SK-N-SH (cell line): ENCODE measurements around the gene MFSD11. TPM values are rescaled to one million over a fixed set of nuclear protein-coding genes. Genes with fewer than 3 reads are reported as not detected.
"Not testable (repeated sequence)": the region's sequence is repeated elsewhere in the genome, so short reads cannot be mapped to it uniquely, and the experiment has no call there.

Experiments
- CTCF ChIA-PET: fragments of 300-600, 350-600 bp; formaldehyde crosslinking; extraction: SDS; loops from one replicate; lab custom pipeline; 2021; lab: Yijun Ruan, JAX
- POLR2A ChIA-PET: fragments of 350-600 bp; sonication (Branson Sonifier 250); formaldehyde crosslinking; extraction: SDS; loops from one replicate; lab custom pipeline; 2020; ENCODE audit warnings: antibody characterized with exemption, inconsistent platforms; lab: Yijun Ruan, JAX
- DNase-seq: peaks from one replicate; pipeline ENCODE4 v3.0.0; 2012
- H2AFZ ChIP-seq: fragments of 200-600 bp; sonication (generic); 2 replicates; pipeline ENCODE4 v1.8.1; 2016; ENCODE audit warnings: antibody characterized with exemption, mild to moderate bottlenecking, low read depth
- H3F3A ChIP-seq: fragments of 200-600 bp; sonication (generic); replicated peaks from 2 replicates; pipeline ENCODE3; 2016; ENCODE audit warnings: antibody characterized with exemption, mild to moderate bottlenecking; ENCODE audit not compliant: insufficient read depth
- H3K27ac ChIP-seq, 2 experiments: fragments of 200-500 bp in 1 of 2; fragments of 200-600 bp in 1 of 2; sonication (Bioruptor generic) in 1 of 2; sonication (generic), shearing (Covaris generic) in 1 of 2; 2 replicates each; pipeline versions ENCODE4 v1.5.1 to v1.6.1; 2014 to 2016; ENCODE audit warnings: low read depth in 2 of 2, inconsistent platforms in 1 of 2, low read length in 1 of 2, mild to moderate bottlenecking in 1 of 2, mixed read lengths in 1 of 2
- H3K27me3 ChIP-seq: fragments of 200-600 bp; sonication (generic), shearing (Covaris generic); 2 replicates; pipeline ENCODE4 v1.6.1; 2016; ENCODE audit warnings: mixed run types; ENCODE audit not compliant: insufficient read depth
- H3K36me3 ChIP-seq, 2 experiments: fragments of 200-500 bp in 1 of 2; fragments of 200-600 bp in 1 of 2; sonication (Bioruptor generic) in 1 of 2; sonication (generic) in 1 of 2; replicated peaks in 1 of 2; 2 replicates each; pipeline versions ENCODE3 to v1.5.1; 2014 to 2016; ENCODE audit warnings: low read length in 1 of 2, mild to moderate bottlenecking in 1 of 2; ENCODE audit not compliant: insufficient read depth in 2 of 2, control insufficient read depth in 1 of 2
- H3K4me1 ChIP-seq, 2 experiments: fragments of 200-500 bp in 1 of 2; fragments of 200-600 bp in 1 of 2; sonication (Bioruptor generic) in 1 of 2; sonication (generic), shearing (Covaris generic) in 1 of 2; 2 replicates each; pipeline versions ENCODE4 v1.5.1 to v1.6.1; 2014 to 2016; ENCODE audit warnings: low read depth in 1 of 2, low read length in 1 of 2, mixed run types in 1 of 2; ENCODE audit not compliant: insufficient read depth in 2 of 2, control insufficient read depth in 1 of 2
- H3K4me2 ChIP-seq: fragments of 200-600 bp; sonication (generic), shearing (Covaris generic); 2 replicates; pipeline ENCODE4 v1.6.1; 2017; ENCODE audit warnings: mixed run types
- H3K4me3 ChIP-seq, 2 experiments: fragments of 200-500 bp in 1 of 2; fragments of 200-600 bp in 1 of 2; sonication (Bioruptor generic) in 1 of 2; sonication (generic), shearing (Covaris generic) in 1 of 2; 2 replicates each; pipeline versions ENCODE4 v1.5.1 to v1.8.1; 2014 to 2016; ENCODE audit warnings: low read depth in 2 of 2, inconsistent platforms in 1 of 2, low read length in 1 of 2, mild to moderate bottlenecking in 1 of 2, mixed read lengths in 1 of 2, moderate library complexity in 1 of 2
- H3K79me2 ChIP-seq: fragments of 200-600 bp; sonication (generic); 2 replicates; pipeline ENCODE4 v1.8.1; 2017; ENCODE audit warnings: mild to moderate bottlenecking; ENCODE audit not compliant: insufficient read depth
- H3K9ac ChIP-seq: fragments of 200-600 bp; sonication (generic); 2 replicates; pipeline ENCODE4 v1.6.1; 2017; ENCODE audit warnings: mixed run types
- H3K9me2 ChIP-seq: fragments of 200-600 bp; sonication (generic); 2 replicates; pipeline ENCODE4 v1.6.1; 2017; ENCODE audit warnings: mixed run types
- H3K9me3 ChIP-seq: fragments of 200-600 bp; sonication (generic); 2 replicates; pipeline ENCODE4 v1.6.1; 2017; ENCODE audit warnings: mixed run types, mild to moderate bottlenecking, moderate library complexity
- H4K20me1 ChIP-seq: fragments of 200-600 bp; sonication (generic); 2 replicates; pipeline ENCODE4 v1.6.1; 2017; ENCODE audit warnings: mild to moderate bottlenecking, mixed run types; ENCODE audit not compliant: insufficient read depth
- CTCF ChIP-seq: fragments of 200-600 bp; sonication (generic); IDR thresholded peaks from 2 replicates; pipeline ENCODE4 v1.6.1; 2017; ENCODE audit warnings: antibody characterized with exemption, mild to moderate bottlenecking, moderate library complexity
- FOSL2 ChIP-seq: IDR thresholded peaks from 2 replicates; pipeline ENCODE4 v1.4.0; 2012; ENCODE audit warnings: low read depth, mild to moderate bottlenecking, moderate library complexity, borderline replicate concordance
- GATA2 ChIP-seq: sonication (generic); formaldehyde crosslinking; IDR thresholded peaks from 2 replicates; pipeline ENCODE4 v1.5.0; 2020; ENCODE audit warnings: mild to moderate bottlenecking, missing genetic modification reagents
- JUND ChIP-seq: IDR thresholded peaks from 2 replicates; pipeline ENCODE4 v1.4.0; 2012
- MAX ChIP-seq: IDR thresholded peaks from 2 replicates; pipeline ENCODE4 v1.4.0; 2012; ENCODE audit warnings: low read depth
- MEF2A ChIP-seq: IDR thresholded peaks from 2 replicates; pipeline ENCODE4 v1.4.0; 2012; ENCODE audit warnings: low read depth, borderline replicate concordance
- NFIC ChIP-seq: IDR thresholded peaks from 2 replicates; pipeline ENCODE4 v1.4.0; 2012; ENCODE audit warnings: borderline replicate concordance
- PBX3 ChIP-seq: IDR thresholded peaks from 2 replicates; pipeline ENCODE4; 2012
- RAD21 ChIP-seq: IDR thresholded peaks from 2 replicates; pipeline ENCODE4 v1.6.1; 2012; ENCODE audit warnings: mild to moderate bottlenecking, low read length
- RXRA ChIP-seq: IDR thresholded peaks from 2 replicates; pipeline ENCODE4 v1.4.0; 2012; ENCODE audit warnings: low read depth, mild to moderate bottlenecking, borderline replicate concordance
- TCF12 ChIP-seq: IDR thresholded peaks from 2 replicates; pipeline ENCODE4 v1.4.0; 2012
- TEAD4 ChIP-seq: IDR thresholded peaks from 2 replicates; pipeline ENCODE4 v1.4.0; 2012; ENCODE audit warnings: mild to moderate bottlenecking, borderline replicate concordance; ENCODE audit not compliant: insufficient read depth
- USF1 ChIP-seq: IDR thresholded peaks from 2 replicates; pipeline ENCODE4 v1.4.0; 2012; ENCODE audit warnings: low read depth, borderline replicate concordance
- USF2 ChIP-seq: fragments of 150-350 bp; IDR thresholded peaks from 2 replicates; pipeline ENCODE4 v1.6.1; 2017; ENCODE audit warnings: antibody characterized with exemption, low read length, low read depth, borderline replicate concordance
- WGBS: methylation state at CpG from one replicate; pipeline ENCODE4 v1.1.6; 2017; ENCODE audit warnings: low lambda C conversion rate; 5-methylcytosine and 5-hydroxymethylcytosine counted together
- polyA plus RNA-seq, 3 experiments: library from polyadenylated mRNA; depleted of rRNA; stranded (reverse); fragments of >200 nt; gene quantifications; 2 replicates each; pipeline ENCODE4 v1.2.3, GENCODE V29; 2012

MFSD11 gene
- polyA plus RNA-seq, 1 of the 3 experiments (the other 2 are of a cell fraction): 22.7 TPM

DNA sequence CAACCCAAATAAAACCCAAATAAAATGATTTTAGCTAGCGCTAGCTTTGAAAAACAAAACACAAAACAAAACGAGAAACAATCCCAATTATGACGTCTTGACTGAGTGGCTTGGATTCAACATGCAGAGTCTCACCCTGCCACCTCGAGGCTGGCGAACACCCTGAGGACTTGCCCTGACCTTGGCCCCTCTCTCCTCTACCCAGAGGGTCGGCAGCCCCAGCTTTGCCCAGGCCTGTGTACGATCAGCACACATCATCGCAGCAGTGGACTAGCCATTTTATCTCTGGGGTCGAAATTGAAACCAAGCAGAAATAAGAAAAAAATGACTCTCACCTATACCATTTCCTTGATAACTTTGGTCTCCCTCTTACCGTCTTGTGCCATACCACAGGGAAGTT, 16.5 kb upstream of the MFSD11 start:
- Histone ChIP-seq H3K4me2 (no peak overlapping the region), H3K4me1 (peaks cover 9 to 20% of the 10 kb centered on the region in 2 experiments), H3K9ac (no peak overlapping the region), H3K27ac (no peak overlapping the region), H3K9me3 (no peaks in the 10 kb centered on the region), H3K9me2 (no peaks in the 10 kb centered on the region), H3K79me2 (peaks cover 64% of the 10 kb centered on the region), H3K36me3 (peaks cover 57 to 80% of the 10 kb centered on the region in 2 experiments), H3K4me3 (no peak overlapping the region), H2AFZ (no peak overlapping the region), H4K20me1 (peaks cover 18% of the 10 kb centered on the region; the same call in 1 of the 2 replicates), H3F3A (peaks cover 26% of the 10 kb centered on the region), H3K27me3 (no peaks in the 10 kb centered on the region)
- no peak for DNase-seq
- CTCF ChIA-PET: interaction anchor here (0.9 to 2.8 kb wide), 3 partner anchors 10 to 199 kb away, joined by 3 to 8 read pairs (median 4); no protein-coding TSS in a partner anchor
- WGBS: 95% methylated on average over 10 of the region's 10 CpGs
- POLR2A ChIA-PET: interaction anchor here (2.0 kb wide), 1 partner anchor 17 kb away, joined by 4 read pairs; the partner anchor contains the start of gene MFSD11
- no peak for TF ChIP-seq TEAD4
- TF ChIP-seq CTCF: no peak
- no peak for TF ChIP-seq RAD21
- no peak for TF ChIP-seq TCF12
- no peak for TF ChIP-seq NFIC

GRCh38 chr17:76722279-76722678, 15.6 kb upstream of the MFSD11 start:
- ChIA-PET CTCF (interaction anchor here (0.8 to 2.8 kb wide), 4 partner anchors 10 to 146 kb away, joined by 3 to 8 read pairs (median 4); partner anchors contain the start of genes MGAT5B and MXRA7), POLR2A (no interaction called here)
- peaks cover 51 to 73% of the 10 kb centered on the region in 2 experiments for H3K36me3 ChIP-seq
- peaks cover 9 to 12% of the 10 kb centered on the region in 2 experiments for H3K4me1 ChIP-seq
- DNase-seq: no peak
- no peak overlapping the region for H3K4me2 ChIP-seq
- H3K27ac ChIP-seq: no peak overlapping the region
- WGBS: 92% methylated on average over 8 of the region's 8 CpGs
- peaks cover 68% of the 10 kb centered on the region for H3K79me2 ChIP-seq
- peaks cover 18% of the 10 kb centered on the region; the same call in 1 of the 2 replicates for H4K20me1 ChIP-seq
- no peaks in the 10 kb centered on the region for H3K9me3 ChIP-seq
- H3K27me3 ChIP-seq: no peaks in the 10 kb centered on the region
- H2AFZ ChIP-seq: no peak overlapping the region
- TF ChIP-seq MEF2A (no peak), GATA2 (CRISPR knock-in tag) (no peak), USF2 (no peak), USF1 (no peak), PBX3 (no peak), JUND (no peak), MAX (no peak), FOSL2 (no peak), RXRA (no peak)
- no peaks in the 10 kb centered on the region for H3K9me2 ChIP-seq
- H3F3A ChIP-seq: peaks cover 23% of the 10 kb centered on the region
- H3K4me3 ChIP-seq: no peak overlapping the region
- H3K9ac ChIP-seq: no peak overlapping the region

- H3F3A ChIP-seq: peaks cover 25% of the 10 kb centered on the region
- H3K4me2 ChIP-seq, H3K27ac ChIP-seq, H3K4me3 ChIP-seq, H3K9ac ChIP-seq, H3K9me3 ChIP-seq, H2AFZ ChIP-seq, H3K27me3 ChIP-seq, POLR2A ChIA-PET, H3K9me2 ChIP-seq, DNase-seq: not testable (repeated sequence)
- WGBS: 96% methylated on average over 8 of the region's 8 CpGs
- peaks cover 74% of the 10 kb centered on the region for H3K79me2 ChIP-seq
- H4K20me1 ChIP-seq: peaks cover 18% of the 10 kb centered on the region; the same call in 1 of the 2 replicates
- peaks cover 51 to 69% of the 10 kb centered on the region in 2 experiments for H3K36me3 ChIP-seq
- CTCF ChIA-PET: interaction anchor here (0.7 to 5.9 kb wide), 7 partner anchors 7 to 334 kb away, joined by 3 to 75 read pairs (median 8); partner anchors contain the start of gene MXRA7
- H3K4me1 ChIP-seq: peaks cover 13 to 14% of the 10 kb centered on the region in 2 experiments; a peak in 3 of 4 replicates
These were observed 14.9 kb upstream of the MFSD11 start for GRCh38 chr17:76722977-76723376.
